ENCODE results near the gene OSCP1.

OSCP1 gene

GRCh38 chr1:36393686-36394085, 56.6 kb downstream of the OSCP1 start:
- Mint-ChIP-seq H3K4me3 (no peak overlapping the region), H3K4me1 (ENCODE audit: low read depth) (peaks cover 26% of the 10 kb centered on the region), H3K36me3 (ENCODE audit: low read depth) (peaks cover 29% of the 10 kb centered on the region), H3K9me3 (no peaks in the 10 kb centered on the region), H3K27me3 (ENCODE audit: low read depth) (no peaks in the 10 kb centered on the region), H3K27ac (no peak overlapping the region)

- Mint-ChIP-seq H3K4me1 (ENCODE audit: low read depth) (peaks cover 23% of the 10 kb centered on the region), H3K36me3 (ENCODE audit: low read depth) (peaks cover 28% of the 10 kb centered on the region), H3K4me3 (no peak overlapping the region), H3K27me3 (ENCODE audit: low read depth) (no peaks in the 10 kb centered on the region), H3K27ac (no peak overlapping the region), H3K9me3 (no peaks in the 10 kb centered on the region)
Measured at GRCh38 chr1:36392836-36393235, 57.4 kb downstream of the OSCP1 start.

GRCh38 chr1:36391271-36391670, 59.0 kb downstream of the OSCP1 start:
- Mint-ChIP-seq H3K36me3 (ENCODE audit: low read depth) (peaks cover 30% of the 10 kb centered on the region), H3K4me1 (ENCODE audit: low read depth) (peaks cover 27% of the 10 kb centered on the region), H3K27me3 (ENCODE audit: low read depth) (no peaks in the 10 kb centered on the region), H3K4me3 (no peak overlapping the region), H3K27ac (peak overlapping the region; percentile 42), H3K9me3 (no peaks in the 10 kb centered on the region)

GRCh38 chr1:36390411-36390810, 59.8 kb downstream of the OSCP1 start:
- Mint-ChIP-seq H3K4me1 (ENCODE audit: low read depth) (peaks cover 26% of the 10 kb centered on the region), H3K9me3 (no peaks in the 10 kb centered on the region), H3K36me3 (ENCODE audit: low read depth) (peaks cover 30% of the 10 kb centered on the region), H3K27me3 (ENCODE audit: low read depth) (no peaks in the 10 kb centered on the region), H3K27ac (peak overlapping the region; percentile 27), H3K4me3 (no peak overlapping the region)

GRCh38 chr1:36389999-36390398, 60.3 kb downstream of the OSCP1 start:
- peaks cover 26% of the 10 kb centered on the region for H3K4me1 Mint-ChIP-seq (ENCODE audit: low read depth)
- peaks cover 30% of the 10 kb centered on the region for H3K36me3 Mint-ChIP-seq (ENCODE audit: low read depth)

GRCh38 chr1:36389261-36389660, 61.0 kb downstream of the OSCP1 start:
- Mint-ChIP-seq H3K27ac (peak overlapping the region; percentile 70), H3K4me1 (ENCODE audit: low read depth) (peaks cover 28% of the 10 kb centered on the region), H3K9me3 (no peaks in the 10 kb centered on the region), H3K4me3 (no peak overlapping the region), H3K36me3 (ENCODE audit: low read depth) (peaks cover 34% of the 10 kb centered on the region), H3K27me3 (ENCODE audit: low read depth) (no peaks in the 10 kb centered on the region)

More at GRCh38 chr1:36389999-36390398, 60.3 kb downstream of the OSCP1 start:
- H3K27ac Mint-ChIP-seq, result peak overlapping the region; percentile 27
- no peak overlapping the region for H3K4me3 Mint-ChIP-seq
- no peaks in the 10 kb centered on the region for H3K9me3 Mint-ChIP-seq
- no peaks in the 10 kb centered on the region for H3K27me3 Mint-ChIP-seq (ENCODE audit: low read depth)

GRCh38 chr1:36387141-36387949, 62.9 kb downstream of the OSCP1 start:
- Mint-ChIP-seq H3K4me1 (ENCODE audit: low read depth) (peaks cover 35% of the 10 kb centered on the region), H3K9me3 (no peaks in the 10 kb centered on the region), H3K36me3 (ENCODE audit: low read depth) (peaks cover 30% of the 10 kb centered on the region), H3K27ac (peak overlapping the region; percentile 99), H3K4me3 (peak overlapping the region; percentile 82), H3K27me3 (ENCODE audit: low read depth) (no peaks in the 10 kb centered on the region)

GRCh38 chr1:36386265-36387140, 63.7 kb downstream of the OSCP1 start:
- Mint-ChIP-seq H3K4me3 (peak overlapping the region; percentile 82), H3K27me3 (ENCODE audit: low read depth) (no peaks in the 10 kb centered on the region), H3K4me1 (ENCODE audit: low read depth) (peaks cover 40% of the 10 kb centered on the region), H3K9me3 (no peaks in the 10 kb centered on the region), H3K36me3 (ENCODE audit: low read depth) (peaks cover 29% of the 10 kb centered on the region), H3K27ac (peak overlapping the region; percentile 99)

- peaks cover 24% of the 10 kb centered on the region for H3K36me3 Mint-ChIP-seq (ENCODE audit: low read depth)
Measured at GRCh38 chr1:36385410-36386264, 64.6 kb downstream of the OSCP1 start, which contains the start of gene STK40. STK40 (minus strand) TSS chr1:36385924; CDS start chr1:36361332, 24,592 bp downstream.

GRCh38 chr1:36384542-36385409, 65.5 kb downstream of the OSCP1 start:
- Mint-ChIP-seq H3K36me3 (ENCODE audit: low read depth) (peaks cover 23% of the 10 kb centered on the region), H3K9me3 (no peaks in the 10 kb centered on the region), H3K4me1 (ENCODE audit: low read depth) (peaks cover 44% of the 10 kb centered on the region)

More at GRCh38 chr1:36385410-36386264, 64.6 kb downstream of the OSCP1 start, which contains the start of gene STK40:
- H3K27me3 Mint-ChIP-seq (ENCODE audit: low read depth), result no peaks in the 10 kb centered on the region
- H3K4me1 Mint-ChIP-seq (ENCODE audit: low read depth), result peaks cover 43% of the 10 kb centered on the region
- peak within 1 kb of the TSS; percentile 99 for H3K27ac Mint-ChIP-seq
- H3K9me3 Mint-ChIP-seq, result no peaks in the 10 kb centered on the region
- peak within 1 kb of the TSS; percentile 82 for H3K4me3 Mint-ChIP-seq

GRCh38 chr1:36383240-36383639, 67.0 kb downstream of the OSCP1 start:
- Mint-ChIP-seq H3K27ac (no peak overlapping the region), H3K4me3 (no peak overlapping the region), H3K9me3 (no peaks in the 10 kb centered on the region), H3K4me1 (ENCODE audit: low read depth) (peaks cover 49% of the 10 kb centered on the region), H3K27me3 (ENCODE audit: low read depth) (no peaks in the 10 kb centered on the region), H3K36me3 (ENCODE audit: low read depth) (peaks cover 24% of the 10 kb centered on the region)

More at GRCh38 chr1:36384542-36385409, 65.5 kb downstream of the OSCP1 start:
- Mint-ChIP-seq H3K4me3 (peak overlapping the region; percentile 82), H3K27me3 (ENCODE audit: low read depth) (no peaks in the 10 kb centered on the region), H3K27ac (peak overlapping the region; percentile 87)

GRCh38 chr1:36382669-36383068, 67.6 kb downstream of the OSCP1 start:
- Mint-ChIP-seq H3K4me1 (ENCODE audit: low read depth) (peaks cover 52% of the 10 kb centered on the region), H3K27me3 (ENCODE audit: low read depth) (no peaks in the 10 kb centered on the region), H3K27ac (no peak overlapping the region), H3K36me3 (ENCODE audit: low read depth) (peaks cover 25% of the 10 kb centered on the region), H3K4me3 (no peak overlapping the region), H3K9me3 (no peaks in the 10 kb centered on the region)

- Mint-ChIP-seq H3K27ac (no peak overlapping the region), H3K9me3 (no peaks in the 10 kb centered on the region), H3K4me1 (ENCODE audit: low read depth) (peaks cover 51% of the 10 kb centered on the region), H3K4me3 (no peak overlapping the region), H3K36me3 (ENCODE audit: low read depth) (peaks cover 24% of the 10 kb centered on the region), H3K27me3 (ENCODE audit: low read depth) (no peaks in the 10 kb centered on the region)
Measured at GRCh38 chr1:36382231-36382630, 68.0 kb downstream of the OSCP1 start.

Data from T-helper 1 cell treated with Interleukin-12 subunit alpha and Interleukin-12 subunit beta and Interleukin-4 antibody, amounts not matched to agents 30 μg/mL and 1 μg/mL, for 36 hours (primary cell).